Thyroid gland (tissue), 4 donors: Measurements from ENCODE around the gene BCAS3.
A peak's percentile ranks its signal among the peaks of the same experiment; 100 is the strongest.

Source experiments
- POLR2A ChIP-seq, 2 donors: fragments of 450-650 bp; IDR thresholded peaks; one replicate each; pipeline ENCODE4 v1.6.1; 2017; ENCODE audit warnings: antibody characterized with exemption in 2 of 2, mild to moderate bottlenecking in 2 of 2, moderate library complexity in 1 of 2
- TF ChIP-seq, protein P1 (sequence below), 6 experiments: fragments of 200-600 bp in 3 of 6; fragments of 450-650 bp in 3 of 6; sonication (generic) in 3 of 6; IDR thresholded peaks; one replicate each; pipeline ENCODE4 v1.5.1; 2016 to 2019; ENCODE audit warnings: antibody characterized with exemption in 6 of 6, mild to moderate bottlenecking in 2 of 6, inconsistent platforms in 1 of 6, moderate library complexity in 1 of 6

GRCh38 chr17:61314368-61315078 is 636.9 kb downstream of the BCAS3 start:
- TF ChIP-seq, protein P1, sequence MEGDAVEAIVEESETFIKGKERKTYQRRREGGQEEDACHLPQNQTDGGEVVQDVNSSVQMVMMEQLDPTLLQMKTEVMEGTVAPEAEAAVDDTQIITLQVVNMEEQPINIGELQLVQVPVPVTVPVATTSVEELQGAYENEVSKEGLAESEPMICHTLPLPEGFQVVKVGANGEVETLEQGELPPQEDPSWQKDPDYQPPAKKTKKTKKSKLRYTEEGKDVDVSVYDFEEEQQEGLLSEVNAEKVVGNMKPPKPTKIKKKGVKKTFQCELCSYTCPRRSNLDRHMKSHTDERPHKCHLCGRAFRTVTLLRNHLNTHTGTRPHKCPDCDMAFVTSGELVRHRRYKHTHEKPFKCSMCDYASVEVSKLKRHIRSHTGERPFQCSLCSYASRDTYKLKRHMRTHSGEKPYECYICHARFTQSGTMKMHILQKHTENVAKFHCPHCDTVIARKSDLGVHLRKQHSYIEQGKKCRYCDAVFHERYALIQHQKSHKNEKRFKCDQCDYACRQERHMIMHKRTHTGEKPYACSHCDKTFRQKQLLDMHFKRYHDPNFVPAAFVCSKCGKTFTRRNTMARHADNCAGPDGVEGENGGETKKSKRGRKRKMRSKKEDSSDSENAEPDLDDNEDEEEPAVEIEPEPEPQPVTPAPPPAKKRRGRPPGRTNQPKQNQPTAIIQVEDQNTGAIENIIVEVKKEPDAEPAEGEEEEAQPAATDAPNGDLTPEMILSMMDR (IDR thresholded peaks at IDR 0.05) = peak in 2 of 6 experiments; percentile 17 to 23
- no peak for TF ChIP-seq POLR2A (IDR thresholded peaks at IDR 0.05)
